HepG2 (cell line): ENCODE results near the gene GRK4. TPM values are rescaled to one million over a fixed set of nuclear protein-coding genes. Genes with fewer than 3 reads are reported as not detected.

Experiments
- BCL6 ChIP-seq: IDR thresholded peaks from 2 replicates; pipeline ENCODE4 v1.6.1; 2016; ENCODE audit warnings: missing genetic modification reagents, missing compliant biosample characterization
- GABPA ChIP-seq, 2 experiments: IDR thresholded peaks; 2 replicates each; pipeline ENCODE4 v1.6.1; 2011 to 2016; ENCODE audit warnings: low read depth in 2 of 2, low read length in 1 of 2, missing biosample characterization in 1 of 2, missing genetic modification characterization in 1 of 2
- IKZF4 ChIP-seq: sonication (generic); formaldehyde crosslinking; IDR thresholded peaks from 2 replicates; pipeline ENCODE4 v1.5.1; 2020; ENCODE audit warnings: borderline replicate concordance, mild to moderate bottlenecking, low read depth, missing genetic modification reagents; ENCODE audit errors: not compliant biosample characterization
- JUNB ChIP-seq: sonication (generic); formaldehyde crosslinking; IDR thresholded peaks from 2 replicates; pipeline ENCODE4 v1.8.0; 2022; ENCODE audit warnings: missing genetic modification reagents, mild to moderate bottlenecking, borderline replicate concordance
- PAWR ChIP-seq: sonication (generic); formaldehyde crosslinking; IDR thresholded peaks from 2 replicates; pipeline ENCODE4 v1.4.0; 2020; ENCODE audit warnings: missing genetic modification reagents, mild to moderate bottlenecking, borderline replicate concordance
- SP4 ChIP-seq: sonication (generic); formaldehyde crosslinking; IDR thresholded peaks from 2 replicates; pipeline ENCODE4 v1.8.1; 2023; ENCODE audit warnings: mild to moderate bottlenecking, missing genetic modification reagents
- TBX3 ChIP-seq: fragments of 450-650 bp; IDR thresholded peaks from 2 replicates; pipeline ENCODE4 v1.6.1; 2017; ENCODE audit warnings: antibody characterized with exemption, mild to moderate bottlenecking, inconsistent platforms, borderline replicate concordance
- ZBTB1 ChIP-seq: sonication (generic); formaldehyde crosslinking; IDR thresholded peaks from 2 replicates; pipeline ENCODE4 v1.4.0; 2020; ENCODE audit warnings: missing genetic modification reagents, borderline replicate concordance
- ZBTB3 ChIP-seq: sonication (generic); formaldehyde crosslinking; IDR thresholded peaks from 2 replicates; pipeline ENCODE4 v1.4.0; 2020; ENCODE audit warnings: low read depth, mild to moderate bottlenecking, moderate library complexity, missing genetic modification reagents, borderline replicate concordance
- ZBTB38 ChIP-seq: sonication (generic); formaldehyde crosslinking; IDR thresholded peaks from 2 replicates; pipeline ENCODE4 v1.5.1; 2020; ENCODE audit warnings: mild to moderate bottlenecking, missing genetic modification reagents
- ZMAT3 ChIP-seq: sonication (generic); formaldehyde crosslinking; conservative IDR thresholded peaks from 2 replicates; pipeline ENCODE4 v1.7.0; 2021; ENCODE audit warnings: missing genetic modification reagents
- ZNF20 ChIP-seq: sonication (generic); formaldehyde crosslinking; IDR thresholded peaks from 2 replicates; pipeline ENCODE4 v1.4.0; 2020; ENCODE audit warnings: mild to moderate bottlenecking, moderate library complexity, missing genetic modification reagents
- ZNF251 ChIP-seq: sonication (generic); formaldehyde crosslinking; IDR thresholded peaks from 2 replicates; pipeline ENCODE4 v1.9.0; 2021; ENCODE audit warnings: mild to moderate bottlenecking, missing genetic modification reagents
- ZNF335 ChIP-seq: sonication (generic); formaldehyde crosslinking; IDR thresholded peaks from 2 replicates; pipeline ENCODE4 v1.4.0; 2020; ENCODE audit warnings: missing genetic modification reagents
- ZNF607 ChIP-seq: sonication (generic); formaldehyde crosslinking; IDR thresholded peaks from 2 replicates; pipeline ENCODE4 v1.5.1; 2020; ENCODE audit warnings: missing genetic modification reagents, mild to moderate bottlenecking, borderline replicate concordance
- ZNF678 ChIP-seq: sonication (generic); formaldehyde crosslinking; IDR thresholded peaks from 2 replicates; pipeline ENCODE4 v1.4.0; 2020; ENCODE audit warnings: mild to moderate bottlenecking, missing genetic modification reagents
- ZNF839 ChIP-seq: sonication (generic); formaldehyde crosslinking; IDR thresholded peaks from 2 replicates; pipeline ENCODE4 v1.4.0; 2020; ENCODE audit warnings: missing genetic modification reagents, mild to moderate bottlenecking, borderline replicate concordance
- polyA plus RNA-seq, 8 experiments: library from polyadenylated mRNA; depleted of rRNA in 3 of 8; stranded (reverse) in 7 of 8; unstranded in 1 of 8; fragments of >200 nt; fragmentation: Illumina TruSeq in 4 of 8; extraction: Trizol in 4 of 8; gene quantifications; 2 replicates each; pipeline versions ENCODE4 v1.2.1 to v1.2.3, GENCODE V29; 2011 to 2016; ENCODE audit warnings: low read depth in 4 of 8, missing spikeins in 1 of 8, mixed read lengths in 1 of 8; ENCODE audit not compliant: insufficient read depth in 1 of 8
- total RNA-seq, 5 experiments: library from RNA; depleted of rRNA; stranded (reverse); fragments of >200 nt; fragmentation: Illumina TruSeq; extraction: Trizol; gene quantifications; 2 replicates each; pipeline ENCODE4 v1.2.3, GENCODE V29; 2016; ENCODE audit warnings: low read depth in 1 of 5
- TF ChIP-seq, protein P1 (sequence below): sonication (generic); formaldehyde crosslinking; IDR thresholded peaks from 2 replicates; pipeline ENCODE4 v1.4.0; 2020; ENCODE audit warnings: low read depth, mild to moderate bottlenecking, missing genetic modification reagents
- TF ChIP-seq, protein P2 (sequence below): sonication (generic); formaldehyde crosslinking; IDR thresholded peaks from 2 replicates; pipeline ENCODE4 v1.5.0; 2020; ENCODE audit warnings: missing genetic modification reagents
- TF ChIP-seq, protein P3 (sequence below): sonication (generic); formaldehyde crosslinking; IDR thresholded peaks from 2 replicates; pipeline ENCODE4 v1.4.0; 2020; ENCODE audit warnings: missing genetic modification reagents, mild to moderate bottlenecking, borderline replicate concordance
- TF ChIP-seq, protein P4 (sequence below): sonication (generic); formaldehyde crosslinking; IDR thresholded peaks from 2 replicates; pipeline ENCODE4 v1.5.1; 2020; ENCODE audit warnings: missing genetic modification reagents, mild to moderate bottlenecking, borderline replicate concordance

The GRK4 gene
- total and polyA plus RNA-seq, 2 of the 13 experiments (the other 11 are each of a cell fraction or from before 2014, with no cell fraction given) = 1.8 to 2.0 TPM

DNA sequence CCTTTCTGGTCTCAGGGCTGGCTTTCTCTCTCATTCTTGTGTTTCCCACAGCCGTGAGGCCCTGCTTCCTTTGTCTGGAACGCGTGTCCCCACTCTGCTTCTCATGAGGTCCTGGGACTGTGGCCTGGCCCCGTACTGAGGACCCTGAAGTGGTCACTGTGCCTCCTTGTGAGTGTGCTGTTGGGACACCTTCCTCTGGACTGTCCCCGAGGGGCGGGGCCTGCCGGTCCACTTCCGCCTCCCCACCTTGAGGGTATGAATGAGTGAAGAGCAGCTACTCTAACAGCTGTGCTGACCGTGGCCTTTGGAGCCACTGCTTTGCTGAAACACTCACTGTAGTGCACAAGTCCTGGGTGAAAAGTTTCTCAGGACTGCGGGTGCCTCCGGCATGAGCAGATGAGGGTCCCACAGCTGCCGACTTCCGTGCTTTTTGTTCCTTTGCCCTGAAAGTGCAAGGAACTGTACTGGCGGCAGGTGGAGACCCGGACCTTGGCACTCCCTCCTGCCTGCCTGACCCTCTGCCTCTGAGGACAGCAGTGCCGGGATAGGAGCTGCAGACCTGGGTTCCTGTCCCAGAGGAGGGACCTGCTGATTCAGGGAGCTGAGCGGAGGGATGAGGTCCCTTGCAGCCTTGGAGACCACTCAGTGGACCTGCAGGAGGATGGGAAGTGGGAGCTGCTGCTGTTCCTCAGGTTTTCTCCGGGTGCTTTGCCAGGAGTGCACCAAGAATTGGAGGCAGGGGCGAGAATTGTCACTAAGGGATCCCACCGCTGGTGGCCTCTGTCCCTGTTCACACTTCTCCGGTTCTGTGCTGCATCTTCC, 73.0 kb downstream of the GRK4 start (continued):
- TF ChIP-seq BCL6 (CRISPR knock-in tag) (no peak), JUNB (no peak), IKZF4 (no peak), ZNF20 (CRISPR knock-in tag) (no peak), ZNF678 (CRISPR knock-in tag) (no peak), ZNF335 (CRISPR knock-in tag) (no peak), ZBTB1 (CRISPR knock-in tag) (no peak), TBX3 (no peak), ZBTB38 (CRISPR knock-in tag) (no peak), GABPA (IDR thresholded peaks at IDR 0.05; ENCODE audit: low read depth, low read length) (peak; percentile 42; the same call in 1 of the 2 replicates), GABPA (CRISPR knock-in tag; IDR thresholded peaks at IDR 0.05; ENCODE audit: low read depth) (peak; percentile 76), ZBTB3 (no peak), PAWR (CRISPR knock-in tag) (no peak), ZNF607 (CRISPR knock-in tag) (no peak), ZNF251 (CRISPR knock-in tag) (no peak), ZNF839 (CRISPR knock-in tag) (no peak), ZMAT3 (CRISPR knock-in tag) (no peak), SP4 (CRISPR knock-in tag) (no peak)
- TF ChIP-seq, protein P1, sequence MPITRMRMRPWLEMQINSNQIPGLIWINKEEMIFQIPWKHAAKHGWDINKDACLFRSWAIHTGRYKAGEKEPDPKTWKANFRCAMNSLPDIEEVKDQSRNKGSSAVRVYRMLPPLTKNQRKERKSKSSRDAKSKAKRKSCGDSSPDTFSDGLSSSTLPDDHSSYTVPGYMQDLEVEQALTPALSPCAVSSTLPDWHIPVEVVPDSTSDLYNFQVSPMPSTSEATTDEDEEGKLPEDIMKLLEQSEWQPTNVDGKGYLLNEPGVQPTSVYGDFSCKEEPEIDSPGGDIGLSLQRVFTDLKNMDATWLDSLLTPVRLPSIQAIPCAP (CRISPR knock-in tag) = no peak
- TF ChIP-seq, protein P2, sequence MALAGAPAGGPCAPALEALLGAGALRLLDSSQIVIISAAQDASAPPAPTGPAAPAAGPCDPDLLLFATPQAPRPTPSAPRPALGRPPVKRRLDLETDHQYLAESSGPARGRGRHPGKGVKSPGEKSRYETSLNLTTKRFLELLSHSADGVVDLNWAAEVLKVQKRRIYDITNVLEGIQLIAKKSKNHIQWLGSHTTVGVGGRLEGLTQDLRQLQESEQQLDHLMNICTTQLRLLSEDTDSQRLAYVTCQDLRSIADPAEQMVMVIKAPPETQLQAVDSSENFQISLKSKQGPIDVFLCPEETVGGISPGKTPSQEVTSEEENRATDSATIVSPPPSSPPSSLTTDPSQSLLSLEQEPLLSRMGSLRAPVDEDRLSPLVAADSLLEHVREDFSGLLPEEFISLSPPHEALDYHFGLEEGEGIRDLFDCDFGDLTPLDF (CRISPR knock-in tag) = no peak
- TF ChIP-seq, protein P3, sequence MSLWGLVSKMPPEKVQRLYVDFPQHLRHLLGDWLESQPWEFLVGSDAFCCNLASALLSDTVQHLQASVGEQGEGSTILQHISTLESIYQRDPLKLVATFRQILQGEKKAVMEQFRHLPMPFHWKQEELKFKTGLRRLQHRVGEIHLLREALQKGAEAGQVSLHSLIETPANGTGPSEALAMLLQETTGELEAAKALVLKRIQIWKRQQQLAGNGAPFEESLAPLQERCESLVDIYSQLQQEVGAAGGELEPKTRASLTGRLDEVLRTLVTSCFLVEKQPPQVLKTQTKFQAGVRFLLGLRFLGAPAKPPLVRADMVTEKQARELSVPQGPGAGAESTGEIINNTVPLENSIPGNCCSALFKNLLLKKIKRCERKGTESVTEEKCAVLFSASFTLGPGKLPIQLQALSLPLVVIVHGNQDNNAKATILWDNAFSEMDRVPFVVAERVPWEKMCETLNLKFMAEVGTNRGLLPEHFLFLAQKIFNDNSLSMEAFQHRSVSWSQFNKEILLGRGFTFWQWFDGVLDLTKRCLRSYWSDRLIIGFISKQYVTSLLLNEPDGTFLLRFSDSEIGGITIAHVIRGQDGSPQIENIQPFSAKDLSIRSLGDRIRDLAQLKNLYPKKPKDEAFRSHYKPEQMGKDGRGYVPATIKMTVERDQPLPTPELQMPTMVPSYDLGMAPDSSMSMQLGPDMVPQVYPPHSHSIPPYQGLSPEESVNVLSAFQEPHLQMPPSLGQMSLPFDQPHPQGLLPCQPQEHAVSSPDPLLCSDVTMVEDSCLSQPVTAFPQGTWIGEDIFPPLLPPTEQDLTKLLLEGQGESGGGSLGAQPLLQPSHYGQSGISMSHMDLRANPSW (CRISPR knock-in tag) = no peak
- TF ChIP-seq, protein P4, sequence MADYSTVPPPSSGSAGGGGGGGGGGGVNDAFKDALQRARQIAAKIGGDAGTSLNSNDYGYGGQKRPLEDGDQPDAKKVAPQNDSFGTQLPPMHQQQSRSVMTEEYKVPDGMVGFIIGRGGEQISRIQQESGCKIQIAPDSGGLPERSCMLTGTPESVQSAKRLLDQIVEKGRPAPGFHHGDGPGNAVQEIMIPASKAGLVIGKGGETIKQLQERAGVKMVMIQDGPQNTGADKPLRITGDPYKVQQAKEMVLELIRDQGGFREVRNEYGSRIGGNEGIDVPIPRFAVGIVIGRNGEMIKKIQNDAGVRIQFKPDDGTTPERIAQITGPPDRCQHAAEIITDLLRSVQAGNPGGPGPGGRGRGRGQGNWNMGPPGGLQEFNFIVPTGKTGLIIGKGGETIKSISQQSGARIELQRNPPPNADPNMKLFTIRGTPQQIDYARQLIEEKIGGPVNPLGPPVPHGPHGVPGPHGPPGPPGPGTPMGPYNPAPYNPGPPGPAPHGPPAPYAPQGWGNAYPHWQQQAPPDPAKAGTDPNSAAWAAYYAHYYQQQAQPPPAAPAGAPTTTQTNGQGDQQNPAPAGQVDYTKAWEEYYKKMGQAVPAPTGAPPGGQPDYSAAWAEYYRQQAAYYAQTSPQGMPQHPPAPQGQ (CRISPR knock-in tag) = no peak
